GM18511 (cell line): ENCODE measurements around the gene SVBP.
"Not testable (repeated sequence)": the region's sequence is repeated elsewhere in the genome, so short reads cannot be mapped to it uniquely, and the experiment has no call there.

ENCODE experiments used
- ATAC-seq: cut with Tn5 transposase; IDR thresholded peaks from one replicate; pipeline ENCODE4 v1.9.1; 2021; ENCODE audit warnings: mild to moderate bottlenecking, moderate library complexity; ENCODE audit not compliant: unreplicated experiment

SVBP gene

DNA sequence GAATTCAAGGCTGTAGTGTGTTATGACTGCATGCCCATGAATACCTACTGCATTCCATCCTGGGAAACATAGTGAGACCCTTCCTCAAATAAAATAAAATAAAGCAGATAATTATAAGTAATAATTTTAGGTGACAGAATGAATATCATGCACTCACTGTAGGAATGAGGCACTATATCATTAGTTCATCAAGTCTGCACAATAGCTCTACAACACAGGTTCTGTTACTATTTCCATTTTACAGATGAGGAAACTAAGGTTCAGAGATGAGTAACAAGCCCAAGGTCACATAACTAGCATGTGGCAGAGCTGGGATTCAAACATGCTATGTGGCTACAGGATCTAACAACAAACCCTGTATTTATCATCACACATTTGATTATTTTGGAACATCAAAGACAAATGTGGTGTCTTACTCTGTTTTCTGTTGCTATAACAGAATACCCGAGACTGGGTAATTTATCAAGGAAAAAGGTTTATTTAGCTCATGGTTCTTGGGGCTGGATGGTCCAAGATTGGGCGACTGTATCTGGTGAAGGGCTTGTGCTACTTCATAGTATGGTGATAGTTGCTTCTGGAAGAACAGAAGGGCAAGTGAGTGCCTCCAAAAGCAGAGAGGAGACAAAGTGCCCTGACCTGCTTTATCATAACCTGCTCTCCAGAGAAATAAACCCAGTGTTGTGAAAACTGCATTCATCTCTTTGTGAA, 24.4 kb upstream of the SVBP start:
- ATAC-seq: no peak

DNA sequence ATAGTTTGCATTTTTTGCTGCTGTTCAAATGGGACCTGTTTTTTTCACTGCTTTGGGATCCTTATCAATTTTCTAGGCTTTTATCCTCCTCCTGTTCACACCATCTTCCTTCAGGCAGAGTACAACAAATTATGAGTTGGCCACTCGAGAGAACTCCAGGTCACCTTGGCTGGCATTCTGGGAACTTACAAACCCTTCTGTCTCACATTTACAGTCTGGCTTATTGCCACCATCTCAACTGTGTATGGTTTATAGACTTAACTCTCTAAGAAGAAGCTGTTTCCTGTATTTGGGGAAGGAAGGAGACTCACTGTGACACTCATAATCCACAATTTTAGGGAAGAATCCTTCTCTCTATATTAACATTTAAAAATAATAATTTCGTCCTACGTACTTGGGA, 23.8 kb upstream of the SVBP start:
- no peak for ATAC-seq

DNA sequence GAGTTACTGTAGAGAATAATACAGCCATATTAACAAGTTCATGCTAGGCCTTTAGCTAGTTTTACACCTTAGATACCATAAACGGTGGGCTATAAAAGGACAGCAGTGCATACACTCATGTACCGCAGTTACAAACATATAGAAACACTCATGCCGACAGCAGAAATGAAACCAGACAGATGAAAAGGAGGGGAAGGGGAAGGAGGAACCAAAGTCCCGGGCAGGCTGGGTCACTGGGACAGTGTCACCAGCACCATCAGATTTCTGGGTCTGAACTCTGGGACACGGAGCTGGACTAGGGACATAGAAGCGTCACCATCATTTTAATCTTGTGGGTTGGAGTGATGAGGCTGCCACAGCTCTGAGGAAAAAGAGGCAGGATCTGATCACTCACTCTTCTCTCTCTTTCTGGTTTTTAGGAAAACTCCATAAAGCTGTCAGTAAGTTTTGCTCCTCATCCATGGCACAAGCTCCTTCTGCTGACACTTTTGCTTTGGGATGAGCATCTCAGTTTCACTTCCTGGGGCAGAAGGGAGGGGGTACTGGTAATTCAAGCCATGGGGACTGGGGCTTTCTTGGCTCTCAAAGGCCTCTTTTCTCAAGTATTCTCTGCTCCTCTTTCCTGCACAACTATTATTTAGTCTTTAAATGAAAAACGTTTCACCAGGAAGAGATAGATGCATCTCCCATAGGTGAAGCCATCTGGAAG, 21.4 kb upstream of the SVBP start:
- no peak for ATAC-seq

DNA sequence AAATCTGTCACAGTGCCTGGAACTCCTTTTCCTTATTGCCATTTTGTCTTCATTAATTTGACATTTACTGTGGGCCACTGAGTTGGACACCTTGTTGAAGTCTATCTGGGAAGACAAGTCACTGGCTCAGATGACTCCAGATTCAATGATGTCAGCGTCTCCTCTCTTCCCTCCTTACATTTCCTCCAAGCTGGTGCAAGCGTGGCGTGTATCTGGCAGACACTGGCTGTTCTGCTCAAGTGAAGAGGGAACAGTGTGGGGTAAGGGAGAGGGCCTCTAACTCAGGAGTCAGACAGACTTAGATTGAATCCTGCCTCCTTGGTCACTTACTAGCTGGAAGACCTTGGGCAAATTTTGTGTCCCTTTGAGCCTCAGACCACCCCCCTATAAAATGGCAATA, 20.5 kb upstream of the SVBP start:
- ATAC-seq: no peak

DNA sequence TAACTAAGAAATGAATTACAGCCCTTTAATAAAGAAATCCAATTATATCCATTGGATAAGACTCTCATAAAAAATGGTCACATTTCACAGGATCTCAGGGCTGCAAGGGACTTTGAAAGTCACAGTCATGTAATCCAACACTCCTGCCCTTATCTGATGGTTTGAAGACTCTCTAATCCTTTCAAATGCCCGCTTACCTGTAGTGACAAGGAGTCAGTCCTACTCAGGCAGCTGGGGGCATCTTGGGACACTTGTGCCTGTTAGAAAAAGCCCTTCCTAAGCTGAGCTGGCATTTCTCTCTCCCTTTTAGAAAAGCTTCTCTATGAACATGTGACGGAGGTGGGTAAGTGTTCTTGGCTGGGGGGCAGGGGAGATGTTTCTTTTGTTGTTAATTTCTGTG, 18.2 kb upstream of the SVBP start:
- no peak for ATAC-seq

DNA sequence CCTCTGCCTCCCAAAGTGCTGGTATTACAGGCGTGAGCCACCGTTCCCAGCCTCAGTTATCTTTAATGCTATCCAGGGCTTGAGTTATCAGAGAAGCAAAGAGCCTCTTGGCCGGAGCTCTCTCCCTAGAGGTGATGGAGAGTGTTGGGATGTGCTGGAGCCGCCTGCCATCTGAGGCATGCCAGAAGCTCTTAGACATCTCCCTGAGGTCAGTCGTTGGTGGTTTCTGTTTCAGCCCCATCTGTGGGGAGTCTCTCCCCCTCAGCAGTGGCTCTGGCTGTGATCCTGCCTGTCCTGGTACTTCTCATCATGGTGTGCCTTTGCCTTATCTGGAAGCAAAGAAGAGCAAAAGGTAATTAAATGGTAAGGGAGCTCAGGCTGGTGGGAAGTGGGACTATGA, 17.6 kb upstream of the SVBP start:
- no peak for ATAC-seq

DNA sequence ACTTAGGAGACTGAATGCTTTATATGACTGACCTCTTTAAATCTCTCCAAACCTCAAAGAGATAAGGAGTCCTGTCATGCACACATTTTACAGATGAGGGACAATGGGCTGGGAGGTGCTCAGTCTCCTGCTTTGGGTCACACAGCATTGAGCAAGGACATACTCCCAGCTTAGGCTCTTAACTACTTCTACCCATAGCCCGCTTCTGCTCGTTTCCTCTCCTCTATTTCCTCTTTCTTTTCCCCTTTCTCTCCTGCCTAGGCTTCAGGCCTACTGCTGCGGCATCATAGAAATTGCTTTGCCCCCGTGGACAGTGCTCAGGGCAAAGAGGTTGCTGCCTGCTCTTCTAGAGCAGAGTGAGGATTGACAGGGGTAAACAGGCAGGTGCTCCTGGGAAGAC, 16.8 kb upstream of the SVBP start:
- ATAC-seq: no peak

DNA sequence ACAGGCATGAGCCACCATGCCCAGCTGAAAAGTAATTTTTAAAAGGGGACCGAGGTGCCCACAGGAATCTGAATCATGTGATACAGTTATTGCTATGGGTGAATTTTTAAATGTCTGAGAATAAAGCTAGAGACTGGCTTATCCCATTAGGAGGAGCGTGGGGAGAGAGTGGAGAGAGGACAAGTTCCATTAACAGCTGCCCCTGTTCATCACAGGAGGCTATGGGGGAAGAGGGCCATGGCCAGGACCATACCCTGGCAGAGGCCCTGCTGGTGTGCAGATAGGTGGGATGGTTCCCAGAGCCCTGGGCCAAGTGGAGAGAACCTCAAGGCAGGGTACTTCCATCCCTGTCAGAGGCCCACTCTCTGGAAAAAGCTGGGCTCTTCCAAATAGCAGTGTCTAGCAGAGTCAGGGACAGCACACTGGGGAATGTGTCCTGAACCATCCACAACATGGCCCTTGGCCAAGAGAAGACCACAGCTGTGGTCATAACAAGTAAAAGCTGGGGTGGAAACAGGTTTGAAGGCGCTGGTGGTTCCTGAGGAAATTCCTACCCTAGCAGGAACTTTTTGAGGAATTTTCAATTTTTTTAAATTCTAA, 15.5 kb upstream of the SVBP start:
- no peak for ATAC-seq

DNA sequence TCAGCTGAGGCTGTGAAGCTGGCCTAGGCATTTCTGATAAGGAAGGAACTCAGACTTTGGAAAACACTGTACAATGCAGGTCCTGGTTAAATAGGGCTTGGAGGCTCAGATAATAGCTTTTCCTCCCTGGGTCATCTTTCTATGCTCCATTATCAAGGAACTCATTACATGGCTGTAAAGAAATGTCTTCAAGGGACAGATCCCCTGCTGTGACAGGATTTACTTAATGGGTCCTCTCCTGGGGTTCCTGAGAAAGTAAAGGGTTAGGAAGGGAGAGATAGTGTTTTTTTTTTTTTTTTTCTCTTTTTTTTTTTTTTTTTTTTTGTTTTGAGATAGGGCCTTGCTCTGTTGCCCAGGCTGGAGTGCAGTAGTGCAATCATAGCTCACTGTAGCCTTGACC, 14.1 kb upstream of the SVBP start:
- ATAC-seq: no peak

DNA sequence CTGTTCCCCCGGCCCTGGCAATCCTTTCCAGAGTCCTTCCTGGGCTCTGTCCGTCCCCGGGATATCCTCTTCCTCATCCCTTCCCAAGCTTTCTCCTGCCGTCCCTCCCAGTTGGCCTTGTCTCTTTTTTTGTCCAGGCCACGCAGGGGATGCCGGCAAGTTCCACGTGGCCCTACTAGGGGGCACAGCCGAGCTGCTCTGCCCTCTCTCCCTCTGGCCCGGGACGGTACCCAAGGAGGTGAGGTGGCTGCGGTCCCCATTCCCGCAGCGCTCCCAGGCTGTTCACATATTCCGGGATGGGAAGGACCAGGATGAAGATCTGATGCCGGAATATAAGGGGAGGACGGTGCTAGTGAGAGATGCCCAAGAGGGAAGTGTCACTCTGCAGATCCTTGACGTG, 13.4 kb upstream of the SVBP start:
- ATAC-seq: no peak

DNA sequence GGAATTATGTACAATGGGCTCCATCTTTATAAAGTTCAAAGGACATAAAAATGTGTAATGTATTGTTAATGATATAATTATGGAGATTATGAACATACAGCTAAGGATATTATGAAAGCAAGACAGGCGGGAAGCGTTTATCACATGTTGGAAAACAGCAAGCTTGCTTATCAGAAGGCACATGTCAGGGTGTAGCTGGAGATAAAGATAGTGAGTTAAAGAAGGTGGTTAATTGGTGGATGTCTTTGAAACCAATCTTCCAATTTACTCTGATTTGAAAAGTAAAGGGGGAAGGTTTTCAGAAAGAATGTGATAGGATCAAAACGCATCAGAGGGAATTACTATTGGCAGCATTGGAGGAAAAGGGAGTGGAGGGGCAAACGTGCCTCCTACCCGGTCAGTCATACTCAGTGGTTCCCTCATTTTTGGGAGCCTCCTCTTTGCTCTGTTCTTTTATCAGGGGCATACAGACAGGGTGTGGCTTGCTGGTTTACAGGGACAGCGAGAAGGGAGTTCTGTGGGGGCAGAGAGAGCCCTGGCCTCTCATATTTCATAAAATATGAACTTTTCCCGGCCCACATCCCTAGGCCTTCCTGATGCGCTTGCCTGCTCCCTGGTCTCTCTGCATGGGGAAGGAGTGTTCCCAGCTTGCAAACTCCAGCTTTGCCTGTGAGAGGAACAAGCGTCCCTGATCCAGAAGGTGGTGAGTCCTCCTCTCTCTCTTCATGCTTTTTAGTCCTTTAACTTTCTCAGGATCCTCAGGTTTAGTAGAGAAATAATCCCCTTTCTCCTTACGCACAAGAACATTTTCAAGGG, 8.0 kb upstream of the SVBP start:
- ATAC-seq: no peak

DNA sequence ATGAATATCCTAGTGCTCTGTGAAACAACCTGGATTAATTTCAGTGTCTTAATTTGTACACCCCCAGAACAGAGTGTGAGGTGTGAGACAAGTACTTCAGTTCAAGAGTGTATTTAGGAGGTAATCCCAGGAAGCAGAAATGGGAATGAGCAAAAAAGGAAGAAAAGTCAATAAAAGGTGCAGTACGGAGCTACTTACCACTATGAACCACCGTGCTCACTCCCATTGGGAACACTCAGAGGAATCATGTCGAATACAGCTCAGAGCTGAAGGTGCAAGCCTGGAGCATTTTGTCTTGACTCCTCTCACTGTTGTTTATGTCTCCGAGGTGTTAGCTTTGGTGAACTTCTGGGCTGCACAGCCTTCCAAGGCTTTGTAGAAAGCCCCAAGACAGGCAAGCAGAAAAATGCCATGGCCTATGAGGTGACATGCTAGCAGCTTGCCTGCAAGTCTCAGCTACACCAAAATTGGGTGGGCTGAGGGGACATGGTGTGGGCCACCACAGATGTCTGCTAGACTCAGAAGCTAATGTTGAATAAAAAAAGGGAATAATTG, 7.4 kb upstream of the SVBP start:
- no peak for ATAC-seq

DNA sequence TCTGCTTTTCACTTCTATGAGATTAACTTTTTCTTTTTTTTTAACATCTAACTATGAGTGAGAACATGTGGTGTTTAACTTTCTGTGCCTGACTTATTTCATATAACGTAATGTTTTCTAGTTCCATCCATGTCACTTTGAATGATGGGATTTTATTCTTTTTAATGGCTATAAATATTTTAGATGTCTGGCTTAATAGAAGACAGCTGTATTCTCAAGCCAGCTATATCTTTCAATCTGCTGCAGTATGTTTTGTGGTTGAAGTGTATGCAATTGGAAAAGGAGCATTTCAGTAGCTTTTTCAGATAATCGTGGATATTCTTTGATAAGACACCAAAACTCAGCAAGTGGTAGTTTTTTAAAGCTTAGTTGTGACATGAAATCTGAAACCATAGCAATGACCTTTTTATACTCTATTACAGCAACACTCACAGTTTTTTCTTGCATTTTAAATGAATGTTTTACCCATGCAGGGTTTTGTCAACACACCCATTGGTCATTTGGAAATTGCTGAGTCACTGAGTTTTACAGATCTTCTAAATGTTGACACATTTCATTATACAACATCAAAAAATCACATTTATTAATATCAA, 5.7 kb upstream of the SVBP start:
- ATAC-seq: no peak

DNA sequence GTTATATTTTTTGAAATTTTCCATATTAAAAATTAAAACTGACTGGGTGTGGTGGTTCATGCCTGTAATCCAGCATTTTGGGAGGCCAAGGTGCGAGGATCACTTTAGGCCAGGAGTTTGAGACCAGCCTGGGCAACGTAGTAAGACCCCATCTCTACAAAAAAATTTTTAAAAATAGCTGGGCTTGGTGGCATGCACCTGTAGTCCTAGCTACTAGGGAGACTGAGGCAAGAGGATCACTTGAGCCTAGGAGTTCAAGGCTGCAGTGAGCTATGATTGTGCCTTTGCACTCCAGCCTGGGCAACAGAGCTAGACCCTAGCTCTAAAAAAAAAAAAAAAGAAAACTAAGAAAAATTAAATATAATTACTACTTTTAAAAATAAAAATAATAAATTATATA, 4.5 kb upstream of the SVBP start:
- ATAC-seq: no peak

DNA sequence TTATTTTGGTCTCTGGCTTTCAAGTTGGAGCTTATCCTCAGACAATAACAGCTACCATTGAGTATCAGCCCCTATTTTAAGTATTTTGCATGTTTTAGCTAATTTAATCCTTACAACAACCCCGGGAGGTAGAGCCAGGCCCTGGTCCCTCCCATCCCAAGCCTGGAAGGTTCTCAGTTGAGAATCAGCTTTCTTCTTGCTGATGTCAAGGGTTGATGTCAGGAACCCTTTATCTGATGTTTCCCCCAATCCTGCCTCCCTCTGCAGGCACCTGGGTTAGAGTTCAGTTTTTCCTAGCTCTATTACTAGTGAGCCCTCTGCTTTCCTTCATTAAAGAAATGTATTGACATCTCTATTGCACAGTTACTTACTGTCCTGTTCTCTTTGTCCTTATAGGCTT, 3.6 kb upstream of the SVBP start:
- no peak for ATAC-seq

DNA sequence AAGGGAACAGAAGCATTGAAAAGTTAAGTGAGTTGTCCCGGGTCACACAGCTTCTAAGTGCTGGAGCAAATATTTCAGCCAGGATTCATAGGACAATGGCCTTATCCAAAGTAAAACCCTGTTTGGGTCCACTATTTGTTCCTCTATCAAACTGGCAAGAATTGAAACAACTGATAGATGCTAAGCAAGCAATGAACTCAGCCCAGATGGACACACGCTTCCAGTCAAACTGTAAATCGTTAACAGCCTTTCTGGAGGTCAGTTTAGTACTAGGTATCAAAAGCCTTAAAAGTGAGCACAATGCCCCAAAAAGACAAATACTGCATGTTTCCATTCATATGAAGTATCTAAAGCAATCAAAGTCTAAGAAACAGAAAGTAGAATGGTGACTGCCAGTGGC, 779 bp upstream of the SVBP start:
- no peak for ATAC-seq

DNA sequence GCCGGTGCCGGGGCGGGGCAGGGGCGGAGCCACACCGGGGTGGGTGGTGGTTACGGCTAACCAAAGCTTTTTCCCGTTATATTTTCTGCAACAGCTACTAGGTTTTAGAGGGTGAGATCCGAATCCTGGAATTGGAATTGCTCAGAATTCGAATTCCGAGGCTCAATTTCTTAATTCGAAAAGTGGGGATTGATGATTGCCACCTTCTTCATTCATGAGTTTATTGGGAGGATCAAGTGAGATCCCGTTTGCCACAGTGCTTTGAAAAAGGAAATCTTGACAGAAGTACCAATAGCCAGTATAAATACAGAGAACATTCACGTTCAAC, 207 bp upstream of the SVBP start:
- no peak for ATAC-seq

DNA sequence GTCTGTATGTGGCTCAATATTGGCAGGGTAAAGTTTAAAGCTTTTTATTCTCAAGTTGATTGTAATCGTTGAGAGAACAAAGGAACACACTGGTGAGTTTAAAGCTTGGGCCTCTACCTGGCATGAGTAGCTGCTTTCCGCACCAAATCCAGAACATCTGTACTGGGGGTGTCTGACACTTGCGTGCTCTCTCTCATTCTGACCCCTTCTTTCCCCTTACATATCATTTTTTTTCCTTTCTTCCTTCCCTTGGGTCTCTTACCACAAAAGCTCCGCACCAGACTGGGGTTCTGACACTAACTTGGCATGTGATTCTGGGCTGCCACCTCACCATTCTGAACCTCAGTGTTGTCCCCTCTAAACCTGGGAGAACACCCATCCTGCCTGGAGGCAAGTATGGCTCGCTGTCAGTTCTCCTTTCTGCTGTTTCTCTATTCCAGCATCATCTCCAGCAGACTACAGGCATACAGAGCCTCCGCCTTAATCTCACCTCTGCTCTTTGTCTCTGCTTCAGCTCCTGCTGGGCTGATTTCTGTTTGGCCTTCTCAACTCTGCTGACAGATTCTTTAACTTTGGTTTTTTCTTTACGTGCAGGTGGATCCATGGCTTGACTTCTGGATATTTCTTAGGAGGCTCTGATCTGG, 1.1 kb downstream of the SVBP start:
- ATAC-seq: no peak

DNA sequence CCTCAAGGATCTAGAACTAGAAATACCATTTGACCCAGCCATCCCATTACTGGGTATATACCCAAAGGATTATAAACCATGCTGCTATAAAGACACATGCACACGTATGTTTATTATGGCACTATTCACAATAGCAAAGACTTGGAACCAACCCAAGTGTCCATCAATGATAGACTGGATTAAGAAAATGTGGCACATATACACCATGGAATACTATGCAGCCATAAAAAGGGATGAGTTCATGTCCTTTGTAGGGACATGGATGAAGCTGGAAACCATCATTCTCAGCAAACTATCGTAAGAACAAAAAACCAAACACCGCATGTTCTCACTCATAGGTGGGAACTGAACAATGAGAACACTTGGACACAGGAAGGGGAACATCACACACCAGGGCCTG, 2.4 kb downstream of the SVBP start:
- ATAC-seq: not testable (repeated sequence)

DNA sequence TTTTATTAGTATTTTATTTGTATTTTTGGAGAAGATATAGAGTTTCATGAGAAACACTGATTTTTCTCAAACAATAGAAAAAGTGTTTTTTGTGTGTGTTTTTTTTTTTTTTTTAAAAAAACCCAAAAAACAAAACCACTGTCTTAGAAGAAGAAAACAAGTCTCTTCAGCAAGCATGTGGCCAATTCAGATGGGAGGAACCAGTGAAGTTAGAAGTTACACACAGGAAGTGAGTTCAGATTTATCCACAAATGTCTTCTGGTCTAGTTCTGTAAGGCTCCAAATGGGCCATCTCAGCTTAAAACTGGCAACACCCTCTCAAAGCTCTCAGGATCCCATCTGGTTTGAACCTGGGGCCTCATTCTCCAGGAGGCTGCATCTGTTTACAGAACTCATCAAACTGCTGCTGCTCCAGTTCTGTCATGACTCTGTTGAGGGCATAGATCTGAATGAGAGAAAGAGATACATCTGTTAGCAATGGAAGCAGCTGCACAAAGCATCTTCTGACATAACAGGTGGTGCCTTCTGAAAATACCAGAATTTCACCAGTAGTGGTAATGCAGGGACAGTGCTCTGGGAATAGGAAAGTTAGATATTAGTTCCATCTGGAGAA, 10.0 kb downstream of the SVBP start:
- ATAC-seq: no peak
